Esophagus muscularis mucosa (tissue), 4 donors: Measurements from ENCODE around the gene AFF1. TPM values are rescaled to one million over a fixed set of nuclear protein-coding genes. Genes with fewer than 3 reads are reported as not detected.
A peak's percentile ranks its signal among the peaks of the same experiment; 100 is the strongest.

Experiments used
- DNase-seq: peaks from one replicate; pipeline ENCODE4 v3.0.0-alpha.2; 2017; ENCODE audit errors: extremely low spot score
- H3K27ac ChIP-seq, 4 donors: fragments of 200-600 bp; sonication (generic); replicated peaks in 1 of 4; 1 replicate in 3 of 4; 2 replicates in 1 of 4; pipeline ENCODE4 v1.5.1; 2016 to 2019; ENCODE audit warnings: mild to moderate bottlenecking in 1 of 4
- H3K27me3 ChIP-seq, 4 donors: fragments of 200-600 bp; sonication (generic); one replicate each; pipeline versions ENCODE4 v1.5.1 to v1.6.0; 2016 to 2019
- H3K36me3 ChIP-seq, 4 donors: fragments of 200-600 bp; sonication (generic); one replicate each; pipeline ENCODE4 v1.5.1; 2016 to 2019
- H3K4me1 ChIP-seq, 4 donors: fragments of 200-600 bp; sonication (generic); one replicate each; pipeline ENCODE4 v1.5.1; 2016 to 2019
- H3K4me3 ChIP-seq, 4 donors: fragments of 200-600 bp; sonication (generic); 1 replicate in 2 of 4; 2 replicates in 2 of 4; pipeline ENCODE4 v1.5.1; 2016 to 2019; ENCODE audit warnings: mild to moderate bottlenecking in 4 of 4, moderate library complexity in 1 of 4
- H3K9me3 ChIP-seq, 4 donors: fragments of 200-600 bp; sonication (generic); 1 replicate in 3 of 4; 2 replicates in 1 of 4; pipeline ENCODE4 v1.5.1; 2016 to 2019
- EP300 ChIP-seq: sonication (generic); formaldehyde crosslinking; IDR thresholded peaks from one replicate; pipeline ENCODE4 v1.6.1; 2017; ENCODE audit warnings: antibody characterized with exemption
- POLR2A ChIP-seq: fragments of 450-650 bp; IDR thresholded peaks from one replicate; pipeline ENCODE4 v1.6.1; 2017; ENCODE audit warnings: antibody characterized with exemption, moderate library complexity, mild to moderate bottlenecking, low read depth
- POLR2AphosphoS5 ChIP-seq, 2 donors: sonication (generic); formaldehyde crosslinking; IDR thresholded peaks; one replicate each; pipeline ENCODE4 v1.6.1; 2017; ENCODE audit warnings: antibody characterized with exemption in 2 of 2
- WGBS: methylation state at CpG from one replicate; pipeline ENCODE4 v1.1.5; 2018; 5-methylcytosine and 5-hydroxymethylcytosine counted together
- intact Hi-C: fragments of 100-400 bp; cut with DNase I; formaldehyde crosslinking; loops from one replicate; pipeline ENCODE4 v1.15.1; 2023
- total RNA-seq, 4 donors: library from RNA; depleted of rRNA; stranded (reverse); fragments of >200 nt; gene quantifications; one replicate each; pipeline versions ENCODE4 v1.1.0 to v1.2.1, GENCODE V29; 2016
- TF ChIP-seq, protein P1 (sequence below), 3 experiments: fragments of 200-600 bp in 2 of 3; fragments of 450-650 bp in 1 of 3; sonication (generic) in 2 of 3; IDR thresholded peaks; one replicate each; pipeline ENCODE4 v1.5.1; 2017 to 2019; ENCODE audit warnings: antibody characterized with exemption in 3 of 3, mild to moderate bottlenecking in 2 of 3, moderate library complexity in 1 of 3

The AFF1 gene
- total RNA-seq, 4 donors from 2014 or later, result 53.6 to 85.2 (median 70.6) TPM

DNA sequence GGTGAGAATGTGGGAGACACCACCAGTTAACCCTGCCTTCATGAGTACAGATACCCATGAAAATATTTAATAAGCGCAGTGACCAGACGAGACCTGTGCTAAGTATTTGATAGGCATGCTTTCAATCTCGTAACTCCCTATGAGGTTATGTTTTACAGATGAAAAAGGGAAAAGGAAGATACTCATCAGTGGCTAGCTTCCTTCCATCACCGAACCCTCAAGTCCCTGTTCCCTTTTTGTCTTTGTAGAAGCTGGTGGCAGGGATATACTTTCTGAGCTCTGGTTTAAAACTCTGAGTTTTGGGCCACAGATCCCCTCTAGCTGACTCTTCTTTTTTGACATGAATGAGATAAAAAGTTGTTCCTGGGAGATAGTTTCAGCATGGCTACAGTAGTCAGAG lies 26.3 kb downstream of the AFF1 start:
- peaks cover 25 to 45% (median 35%) of the 10 kb centered on the region in 4 donors for H3K4me1 ChIP-seq
- no peak for DNase-seq
- no peaks in the 10 kb centered on the region for H3K27me3 ChIP-seq
- H3K27ac ChIP-seq, result peak overlapping the region; percentile 52 to 71 (median 62)
- TF ChIP-seq POLR2A, result no peak
- TF ChIP-seq, protein P1, sequence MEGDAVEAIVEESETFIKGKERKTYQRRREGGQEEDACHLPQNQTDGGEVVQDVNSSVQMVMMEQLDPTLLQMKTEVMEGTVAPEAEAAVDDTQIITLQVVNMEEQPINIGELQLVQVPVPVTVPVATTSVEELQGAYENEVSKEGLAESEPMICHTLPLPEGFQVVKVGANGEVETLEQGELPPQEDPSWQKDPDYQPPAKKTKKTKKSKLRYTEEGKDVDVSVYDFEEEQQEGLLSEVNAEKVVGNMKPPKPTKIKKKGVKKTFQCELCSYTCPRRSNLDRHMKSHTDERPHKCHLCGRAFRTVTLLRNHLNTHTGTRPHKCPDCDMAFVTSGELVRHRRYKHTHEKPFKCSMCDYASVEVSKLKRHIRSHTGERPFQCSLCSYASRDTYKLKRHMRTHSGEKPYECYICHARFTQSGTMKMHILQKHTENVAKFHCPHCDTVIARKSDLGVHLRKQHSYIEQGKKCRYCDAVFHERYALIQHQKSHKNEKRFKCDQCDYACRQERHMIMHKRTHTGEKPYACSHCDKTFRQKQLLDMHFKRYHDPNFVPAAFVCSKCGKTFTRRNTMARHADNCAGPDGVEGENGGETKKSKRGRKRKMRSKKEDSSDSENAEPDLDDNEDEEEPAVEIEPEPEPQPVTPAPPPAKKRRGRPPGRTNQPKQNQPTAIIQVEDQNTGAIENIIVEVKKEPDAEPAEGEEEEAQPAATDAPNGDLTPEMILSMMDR (IDR thresholded peaks at IDR 0.05), result no peak
- TF ChIP-seq POLR2AphosphoS5 (IDR thresholded peaks at IDR 0.05), result no peak
- no peak for TF ChIP-seq EP300
- no peak overlapping the region for H3K4me3 ChIP-seq
- WGBS, result 80% methylated on average over 4 of the region's 4 CpGs
- no peaks in the 10 kb centered on the region for H3K9me3 ChIP-seq
- intact Hi-C loops, result no loop called here
- no peaks in the 10 kb centered on the region for H3K36me3 ChIP-seq

DNA sequence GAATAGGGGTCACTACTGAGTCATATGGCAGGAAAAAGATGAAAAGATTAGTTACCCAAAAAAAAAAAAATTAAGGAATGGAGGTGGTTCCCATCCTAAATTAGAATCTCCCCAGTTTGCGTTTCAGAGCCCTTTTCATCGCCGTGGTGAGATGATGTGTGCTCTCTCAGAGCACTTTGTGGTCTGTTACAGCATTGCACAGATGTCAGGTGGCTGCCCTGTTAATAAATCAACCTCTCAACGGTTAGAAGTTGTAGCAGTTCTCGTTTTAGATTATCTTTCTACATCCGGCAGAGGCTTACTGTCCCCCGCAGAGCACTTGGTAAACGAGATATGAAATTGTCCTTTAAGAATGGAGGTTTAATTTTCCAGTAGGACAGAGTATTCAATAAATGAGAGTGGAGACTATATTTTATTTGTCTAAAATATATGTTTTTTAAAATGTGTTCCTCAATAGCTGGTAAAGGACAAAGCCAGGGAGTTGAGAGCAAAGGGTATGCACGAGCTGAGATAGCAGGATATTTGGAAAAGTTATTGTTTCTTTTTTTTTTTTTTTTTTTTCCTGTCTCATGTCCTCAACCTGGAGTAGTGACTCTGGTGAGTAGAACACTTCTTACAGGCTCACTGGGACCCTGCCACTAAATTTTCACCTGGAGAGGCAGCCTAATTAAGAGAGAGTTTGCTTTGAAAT lies 26.9 kb downstream of the AFF1 start:
- intact Hi-C loops, result no loop called here
- H3K36me3 ChIP-seq, result no peaks in the 10 kb centered on the region
- TF ChIP-seq POLR2A (no peak), EP300 (no peak), POLR2AphosphoS5 (IDR thresholded peaks at IDR 0.05) (no peak)
- TF ChIP-seq, protein P1 (IDR thresholded peaks at IDR 0.05), result no peak
- H3K4me3 ChIP-seq, result no peak overlapping the region
- no peak for DNase-seq
- H3K27ac ChIP-seq, result peak overlapping the region; percentile 52 to 71 (median 62)
- no peaks in the 10 kb centered on the region for H3K27me3 ChIP-seq
- H3K4me1 ChIP-seq, result peaks cover 25 to 43% (median 35%) of the 10 kb centered on the region in 4 donors
- H3K9me3 ChIP-seq, result no peaks in the 10 kb centered on the region
- WGBS, result 48% methylated on average over 9 of the region's 9 CpGs

GRCh38 chr4:86963697-86964096 lies 28.9 kb downstream of the AFF1 start:
- intact Hi-C loops, result no loop called here
- H3K4me3 ChIP-seq, result no peak overlapping the region
- TF ChIP-seq POLR2A, result no peak
- no peak for TF ChIP-seq POLR2AphosphoS5 (IDR thresholded peaks at IDR 0.05)
- TF ChIP-seq, protein P1 (IDR thresholded peaks at IDR 0.05), result no peak
- peaks cover 25 to 43% (median 34%) of the 10 kb centered on the region in 4 donors for H3K4me1 ChIP-seq
- H3K9me3 ChIP-seq, result no peaks in the 10 kb centered on the region
- no peaks in the 10 kb centered on the region for H3K36me3 ChIP-seq
- 92% methylated on average over 2 of the region's 2 CpGs for WGBS
- H3K27ac ChIP-seq, result no peak overlapping the region
- DNase-seq, result no peak
- H3K27me3 ChIP-seq, result no peaks in the 10 kb centered on the region

- no peak overlapping the region for H3K4me3 ChIP-seq
- H3K9me3 ChIP-seq, result no peaks in the 10 kb centered on the region
- DNase-seq, result no peak
- intact Hi-C loops, result no loop called here
- H3K4me1 ChIP-seq, result peaks cover 14 to 29% (median 22%) of the 10 kb centered on the region in 4 donors
- H3K27me3 ChIP-seq, result no peaks in the 10 kb centered on the region
- WGBS, result 86% methylated on average over 3 of the region's 3 CpGs
- no peak overlapping the region for H3K27ac ChIP-seq
- TF ChIP-seq POLR2A (no peak), EP300 (no peak), POLR2AphosphoS5 (IDR thresholded peaks at IDR 0.05) (no peak)
- TF ChIP-seq, protein P1 (IDR thresholded peaks at IDR 0.05), result no peak
- H3K36me3 ChIP-seq, result no peaks in the 10 kb centered on the region
These were observed 30.5 kb downstream of the AFF1 start for GRCh38 chr4:86965019-86965976.
